Endothelial cell of umbilical vein (primary cell): Measurements from ENCODE around the gene NUDC.
A peak's percentile ranks its signal among the peaks of the same experiment; 100 is the strongest.

Experiments
- CTCF ChIP-seq, 2 donors: IDR thresholded peaks; 1 replicate in 1 of 2; 2 replicates in 1 of 2; pipeline ENCODE4 v1.5.1; 2011; ENCODE audit warnings: low read length in 2 of 2, mild to moderate bottlenecking in 2 of 2, moderate library complexity in 2 of 2, control low read depth in 1 of 2, inconsistent platforms in 1 of 2, low read depth in 1 of 2; ENCODE audit not compliant: insufficient read depth in 1 of 2; ENCODE audit errors: extremely low read depth in 1 of 2
- EZH2 ChIP-seq: IDR thresholded peaks from 2 replicates; pipeline ENCODE4 v1.6.1; 2012; ENCODE audit warnings: borderline replicate concordance, low read depth, mild to moderate bottlenecking, moderate library complexity, low read length, inconsistent platforms; ENCODE audit not compliant: severe bottlenecking
- FOS ChIP-seq: IDR thresholded peaks from 2 replicates; pipeline ENCODE4 v1.6.1; 2011; ENCODE audit warnings: mild to moderate bottlenecking, low read length, moderate library complexity, borderline replicate concordance; ENCODE audit not compliant: insufficient read depth
- JUN ChIP-seq: IDR thresholded peaks from 2 replicates; pipeline ENCODE4 v1.6.1; 2011; ENCODE audit warnings: borderline replicate concordance, low read depth; ENCODE audit not compliant: insufficient read length, insufficient read depth
- MYC ChIP-seq: IDR thresholded peaks from one replicate; pipeline ENCODE4 v1.6.1; 2011; ENCODE audit warnings: mild to moderate bottlenecking, low read depth, low read length
- POLR2A ChIP-seq: IDR thresholded peaks from 2 replicates; pipeline ENCODE4 v1.6.1; 2012; ENCODE audit warnings: low read depth, mild to moderate bottlenecking, control low read depth, low read length
- POLR2AphosphoS5 ChIP-seq: IDR thresholded peaks from 2 replicates; pipeline ENCODE4 v1.6.1; 2012; ENCODE audit warnings: low read depth, mild to moderate bottlenecking, control low read depth, low read length, moderate library complexity; ENCODE audit not compliant: insufficient read depth
- TF ChIP-seq, protein P1 (sequence below): IDR thresholded peaks from 2 replicates; pipeline ENCODE4 v1.6.1; 2011; ENCODE audit not compliant: insufficient read depth, insufficient read length

DNA sequence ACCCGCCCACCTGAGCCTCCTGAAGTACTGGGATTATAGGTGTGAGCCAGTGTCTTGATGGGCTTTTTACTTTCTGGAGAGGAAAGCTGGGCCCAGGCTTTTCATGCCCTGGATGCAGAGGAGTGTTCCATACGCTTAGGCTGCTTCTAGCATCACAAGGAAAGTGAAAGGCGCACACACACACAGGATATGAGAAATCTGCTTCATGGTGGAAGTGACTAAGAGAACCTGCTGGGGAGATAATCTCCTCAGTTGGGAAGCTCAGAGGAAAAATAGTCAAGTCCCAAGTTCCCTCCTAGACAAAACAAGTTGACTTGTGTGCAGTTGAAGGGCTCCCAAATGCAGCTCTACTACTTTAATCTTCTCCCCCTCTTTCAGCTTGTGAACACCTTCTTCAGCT is 2.2 kb downstream of the NUDC start:
- TF ChIP-seq FOS, result peak; percentile 84
- TF ChIP-seq CTCF (IDR thresholded peaks at IDR 0.05; ENCODE audit: extremely low read depth in 1 of 2, insufficient read depth in 1 of 2, low read depth in 1 of 2, low read length in 2 of 2), result no peak
- TF ChIP-seq, protein P1, sequence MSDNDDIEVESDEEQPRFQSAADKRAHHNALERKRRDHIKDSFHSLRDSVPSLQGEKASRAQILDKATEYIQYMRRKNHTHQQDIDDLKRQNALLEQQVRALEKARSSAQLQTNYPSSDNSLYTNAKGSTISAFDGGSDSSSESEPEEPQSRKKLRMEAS, result no peak
- TF ChIP-seq MYC, result no peak
- TF ChIP-seq EZH2, result no peak
- peak; percentile 53 for TF ChIP-seq POLR2AphosphoS5
- TF ChIP-seq POLR2A, result no peak
- TF ChIP-seq JUN, result peak; percentile 68
